ENCODE measurements around the gene CEP112. TPM values are rescaled to one million over a fixed set of nuclear protein-coding genes. Genes with fewer than 3 reads are reported as not detected.

Gene CEP112
- total and polyA plus RNA-seq, 2 of the 8 experiments (the other 6 are each of a cell fraction or from before 2014, with no cell fraction given) = 0.62 to 3.1 TPM

- Histone ChIP-seq H2AFZ (ENCODE audit: low read length) (no peak overlapping the region), H3K9ac (replicated peaks in 1 of 4; ENCODE audit: extremely low read depth in 1 of 4, low read depth in 3 of 4, low read length in 3 of 4) (no peak overlapping the region), H2BK5ac (ENCODE audit: low read depth, low read length) (no peak overlapping the region), H4K5ac (ENCODE audit: insufficient read length, low read depth, low read length) (no peak overlapping the region), H3K14ac (ENCODE audit: insufficient read length) (no peak overlapping the region), H3K4me1 (replicated peaks in 1 of 4; ENCODE audit: control insufficient read depth in 3 of 4, insufficient read depth in 4 of 4, low read length in 3 of 4) (no peaks in the 10 kb centered on the region), H3K79me2 (ENCODE audit: control insufficient read depth in 1 of 2, insufficient read depth in 2 of 2, low read length in 2 of 2) (no peaks in the 10 kb centered on the region), H2BK12ac (ENCODE audit: low read depth, low read length) (no peak overlapping the region), H3K56ac (replicated peaks; ENCODE audit: insufficient read length, low read depth, low read length) (no peak overlapping the region), H4K91ac (replicated peaks; ENCODE audit: insufficient read length, low read length) (no peak overlapping the region), H3K23ac (ENCODE audit: insufficient read length) (no peak overlapping the region), H4K20me1 (replicated peaks in 1 of 2; ENCODE audit: control insufficient read depth in 1 of 2, insufficient read depth in 2 of 2, low read length in 2 of 2) (no peaks in the 10 kb centered on the region), H3K18ac (ENCODE audit: extremely low read depth, low read length) (no peak overlapping the region), H3K4me2 (ENCODE audit: insufficient read depth in 1 of 2, low read depth in 2 of 2, low read length in 2 of 2) (no peak overlapping the region), H3K4me3 (ENCODE audit: extremely low read depth in 1 of 4, insufficient read depth in 2 of 4, low read depth in 3 of 4, low read length in 4 of 4) (no peak overlapping the region), H2AK5ac (ENCODE audit: low read depth, low read length) (no peak overlapping the region), H3K4ac (replicated peaks; ENCODE audit: insufficient read length, low read depth, low read length) (no peak overlapping the region), H3K23me2 (ENCODE audit: low read depth, low read length) (no peaks in the 10 kb centered on the region), H2BK15ac (ENCODE audit: low read length) (no peak overlapping the region), H4K8ac (ENCODE audit: extremely low read depth, insufficient read depth, low read length) (no peak overlapping the region), H3K9me3 (ENCODE audit: insufficient read depth in 2 of 2, low read depth in 1 of 2, low read length in 1 of 2) (peaks cover 0 to 5% of the 10 kb centered on the region in 2 experiments; a peak in 1 of 4 replicates), H2BK20ac (ENCODE audit: low read length) (no peak overlapping the region), H3K27me3 (replicated peaks in 1 of 4; ENCODE audit: control insufficient read depth in 3 of 4, extremely low read depth in 1 of 4, insufficient read depth in 3 of 4, low read length in 3 of 4) (no peaks in the 10 kb centered on the region), H3K79me1 (ENCODE audit: low read depth, low read length) (no peaks in the 10 kb centered on the region), H3K36me3 (ENCODE audit: control insufficient read depth in 2 of 4, insufficient read depth in 4 of 4, low read length in 3 of 4) (no peaks in the 10 kb centered on the region), H3K27ac (ENCODE audit: low read depth, low read length) (no peak overlapping the region), H2BK120ac (replicated peaks; ENCODE audit: low read depth, low read length) (no peak overlapping the region)
- DNase-seq (ENCODE audit: low read depth in 1 of 2, low spot score in 2 of 2) = no peak
- FAIRE-seq = no peak
- ChIA-PET CTCF (ENCODE audit: partially characterized antibody) (interaction anchor here (1.0 kb wide), 1 partner anchor 675 kb away, joined by 4 read pairs; no protein-coding TSS in a partner anchor), POLR2A (ENCODE audit: partially characterized antibody) (no interaction called here)
- TF ChIP-seq, protein P1, sequence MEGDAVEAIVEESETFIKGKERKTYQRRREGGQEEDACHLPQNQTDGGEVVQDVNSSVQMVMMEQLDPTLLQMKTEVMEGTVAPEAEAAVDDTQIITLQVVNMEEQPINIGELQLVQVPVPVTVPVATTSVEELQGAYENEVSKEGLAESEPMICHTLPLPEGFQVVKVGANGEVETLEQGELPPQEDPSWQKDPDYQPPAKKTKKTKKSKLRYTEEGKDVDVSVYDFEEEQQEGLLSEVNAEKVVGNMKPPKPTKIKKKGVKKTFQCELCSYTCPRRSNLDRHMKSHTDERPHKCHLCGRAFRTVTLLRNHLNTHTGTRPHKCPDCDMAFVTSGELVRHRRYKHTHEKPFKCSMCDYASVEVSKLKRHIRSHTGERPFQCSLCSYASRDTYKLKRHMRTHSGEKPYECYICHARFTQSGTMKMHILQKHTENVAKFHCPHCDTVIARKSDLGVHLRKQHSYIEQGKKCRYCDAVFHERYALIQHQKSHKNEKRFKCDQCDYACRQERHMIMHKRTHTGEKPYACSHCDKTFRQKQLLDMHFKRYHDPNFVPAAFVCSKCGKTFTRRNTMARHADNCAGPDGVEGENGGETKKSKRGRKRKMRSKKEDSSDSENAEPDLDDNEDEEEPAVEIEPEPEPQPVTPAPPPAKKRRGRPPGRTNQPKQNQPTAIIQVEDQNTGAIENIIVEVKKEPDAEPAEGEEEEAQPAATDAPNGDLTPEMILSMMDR (IDR thresholded peaks at IDR 0.05; ENCODE audit: control extremely low read depth in 1 of 3, insufficient read depth in 1 of 3, low read depth in 1 of 3, low read length in 3 of 3) = no peak
- TF ChIP-seq RFX5 (IDR thresholded peaks at IDR 0.05; ENCODE audit: borderline replicate concordance, low read depth, low read length) (no peak), SUZ12 (IDR thresholded peaks at IDR 0.05; ENCODE audit: low read length) (no peak), JUND (IDR thresholded peaks at IDR 0.05; ENCODE audit: low read length) (no peak), RNF2 (IDR thresholded peaks at IDR 0.05; ENCODE audit: borderline replicate concordance, low read depth, low read length, missing control alignments, poor library complexity, severe bottlenecking) (no peak), FOSL1 (IDR thresholded peaks at IDR 0.05; ENCODE audit: insufficient read depth, low read depth, low read length) (no peak), GABPA (IDR thresholded peaks at IDR 0.05; ENCODE audit: borderline replicate concordance, insufficient read depth, low read length) (no peak), HDAC6 (IDR thresholded peaks at IDR 0.05; ENCODE audit: low read depth, low read length) (no peak)
These were observed 239.9 kb downstream of the CEP112 start for GRCh38 chr17:65952015-65952414.

All from H1 (cell line).